SK-N-SH (cell line): Measurements from ENCODE around the gene FOXL1. TPM values are rescaled to one million over a fixed set of nuclear protein-coding genes. Genes with fewer than 3 reads are reported as not detected.

Experiments used
- CTCF ChIA-PET: fragments of 300-600, 350-600 bp; formaldehyde crosslinking; extraction: SDS; loops from one replicate; lab custom pipeline; 2021; lab: Yijun Ruan, JAX
- POLR2A ChIA-PET: fragments of 350-600 bp; sonication (Branson Sonifier 250); formaldehyde crosslinking; extraction: SDS; loops from one replicate; lab custom pipeline; 2020; ENCODE audit warnings: antibody characterized with exemption, inconsistent platforms; lab: Yijun Ruan, JAX
- DNase-seq: peaks from one replicate; pipeline ENCODE4 v3.0.0; 2012
- H2AFZ ChIP-seq: fragments of 200-600 bp; sonication (generic); 2 replicates; pipeline ENCODE4 v1.8.1; 2016; ENCODE audit warnings: antibody characterized with exemption, mild to moderate bottlenecking, low read depth
- H3F3A ChIP-seq: fragments of 200-600 bp; sonication (generic); replicated peaks from 2 replicates; pipeline ENCODE3; 2016; ENCODE audit warnings: antibody characterized with exemption, mild to moderate bottlenecking; ENCODE audit not compliant: insufficient read depth
- H3K27ac ChIP-seq, 2 experiments: fragments of 200-500 bp in 1 of 2; fragments of 200-600 bp in 1 of 2; sonication (Bioruptor generic) in 1 of 2; sonication (generic), shearing (Covaris generic) in 1 of 2; 2 replicates each; pipeline versions ENCODE4 v1.5.1 to v1.6.1; 2014 to 2016; ENCODE audit warnings: low read depth in 2 of 2, inconsistent platforms in 1 of 2, low read length in 1 of 2, mild to moderate bottlenecking in 1 of 2, mixed read lengths in 1 of 2
- H3K27me3 ChIP-seq: fragments of 200-600 bp; sonication (generic), shearing (Covaris generic); 2 replicates; pipeline ENCODE4 v1.6.1; 2016; ENCODE audit warnings: mixed run types; ENCODE audit not compliant: insufficient read depth
- H3K36me3 ChIP-seq, 2 experiments: fragments of 200-500 bp in 1 of 2; fragments of 200-600 bp in 1 of 2; sonication (Bioruptor generic) in 1 of 2; sonication (generic) in 1 of 2; replicated peaks in 1 of 2; 2 replicates each; pipeline versions ENCODE3 to v1.5.1; 2014 to 2016; ENCODE audit warnings: low read length in 1 of 2, mild to moderate bottlenecking in 1 of 2; ENCODE audit not compliant: insufficient read depth in 2 of 2, control insufficient read depth in 1 of 2
- H3K4me1 ChIP-seq, 2 experiments: fragments of 200-500 bp in 1 of 2; fragments of 200-600 bp in 1 of 2; sonication (Bioruptor generic) in 1 of 2; sonication (generic), shearing (Covaris generic) in 1 of 2; 2 replicates each; pipeline versions ENCODE4 v1.5.1 to v1.6.1; 2014 to 2016; ENCODE audit warnings: low read depth in 1 of 2, low read length in 1 of 2, mixed run types in 1 of 2; ENCODE audit not compliant: insufficient read depth in 2 of 2, control insufficient read depth in 1 of 2
- H3K4me2 ChIP-seq: fragments of 200-600 bp; sonication (generic), shearing (Covaris generic); 2 replicates; pipeline ENCODE4 v1.6.1; 2017; ENCODE audit warnings: mixed run types
- H3K4me3 ChIP-seq, 2 experiments: fragments of 200-500 bp in 1 of 2; fragments of 200-600 bp in 1 of 2; sonication (Bioruptor generic) in 1 of 2; sonication (generic), shearing (Covaris generic) in 1 of 2; 2 replicates each; pipeline versions ENCODE4 v1.5.1 to v1.8.1; 2014 to 2016; ENCODE audit warnings: low read depth in 2 of 2, inconsistent platforms in 1 of 2, low read length in 1 of 2, mild to moderate bottlenecking in 1 of 2, mixed read lengths in 1 of 2, moderate library complexity in 1 of 2
- H3K79me2 ChIP-seq: fragments of 200-600 bp; sonication (generic); 2 replicates; pipeline ENCODE4 v1.8.1; 2017; ENCODE audit warnings: mild to moderate bottlenecking; ENCODE audit not compliant: insufficient read depth
- H3K9ac ChIP-seq: fragments of 200-600 bp; sonication (generic); 2 replicates; pipeline ENCODE4 v1.6.1; 2017; ENCODE audit warnings: mixed run types
- H3K9me2 ChIP-seq: fragments of 200-600 bp; sonication (generic); 2 replicates; pipeline ENCODE4 v1.6.1; 2017; ENCODE audit warnings: mixed run types
- H3K9me3 ChIP-seq: fragments of 200-600 bp; sonication (generic); 2 replicates; pipeline ENCODE4 v1.6.1; 2017; ENCODE audit warnings: mixed run types, mild to moderate bottlenecking, moderate library complexity
- H4K20me1 ChIP-seq: fragments of 200-600 bp; sonication (generic); 2 replicates; pipeline ENCODE4 v1.6.1; 2017; ENCODE audit warnings: mild to moderate bottlenecking, mixed run types; ENCODE audit not compliant: insufficient read depth
- EP300 ChIP-seq, 2 experiments: IDR thresholded peaks; 2 replicates each; pipeline versions ENCODE4 v1.4.0 to v1.6.1; 2012; ENCODE audit warnings: borderline replicate concordance in 1 of 2, low read depth in 1 of 2, low read length in 1 of 2
- EZH2phosphoT487 ChIP-seq: fragments of 200-600 bp; sonication (generic); IDR thresholded peaks from 2 replicates; pipeline ENCODE4 v1.6.1; 2017; ENCODE audit warnings: low read depth, mixed run types, mild to moderate bottlenecking, antibody characterized with exemption, moderate library complexity, borderline replicate concordance
- FOXJ3 ChIP-seq: sonication (generic); formaldehyde crosslinking; IDR thresholded peaks from 2 replicates; pipeline ENCODE4 v1.5.1; 2020; ENCODE audit warnings: mild to moderate bottlenecking, missing genetic modification reagents
- GABPA ChIP-seq: IDR thresholded peaks from 2 replicates; pipeline ENCODE4 v1.4.0; 2012; ENCODE audit warnings: low read depth, mild to moderate bottlenecking
- GATA2 ChIP-seq: sonication (generic); formaldehyde crosslinking; IDR thresholded peaks from 2 replicates; pipeline ENCODE4 v1.5.0; 2020; ENCODE audit warnings: mild to moderate bottlenecking, missing genetic modification reagents
- NFIC ChIP-seq: IDR thresholded peaks from 2 replicates; pipeline ENCODE4 v1.4.0; 2012; ENCODE audit warnings: borderline replicate concordance
- NRF1 ChIP-seq: IDR thresholded peaks from 2 replicates; pipeline ENCODE4 v1.6.1; 2012; ENCODE audit warnings: low read depth, mild to moderate bottlenecking, low read length
- RAD21 ChIP-seq: IDR thresholded peaks from 2 replicates; pipeline ENCODE4 v1.6.1; 2012; ENCODE audit warnings: mild to moderate bottlenecking, low read length
- REST ChIP-seq: IDR thresholded peaks from 2 replicates; pipeline ENCODE4 v1.6.1; 2012; ENCODE audit warnings: mild to moderate bottlenecking, low read depth, low read length, moderate library complexity
- RFX5 ChIP-seq: IDR thresholded peaks from 2 replicates; pipeline ENCODE4 v1.6.1; 2012; ENCODE audit warnings: mild to moderate bottlenecking, improper control_type of control experiment, low read length
- SIN3A ChIP-seq: IDR thresholded peaks from 2 replicates; pipeline ENCODE4 v1.6.1; 2012; ENCODE audit warnings: low read depth, mild to moderate bottlenecking, low read length, moderate library complexity, borderline replicate concordance
- TAF1 ChIP-seq: IDR thresholded peaks from 2 replicates; pipeline ENCODE4 v1.6.1; 2012; ENCODE audit warnings: low read depth, mild to moderate bottlenecking, low read length, moderate library complexity, borderline replicate concordance
- TCF12 ChIP-seq: IDR thresholded peaks from 2 replicates; pipeline ENCODE4 v1.4.0; 2012
- USF1 ChIP-seq: IDR thresholded peaks from 2 replicates; pipeline ENCODE4 v1.4.0; 2012; ENCODE audit warnings: low read depth, borderline replicate concordance
- USF2 ChIP-seq: fragments of 150-350 bp; IDR thresholded peaks from 2 replicates; pipeline ENCODE4 v1.6.1; 2017; ENCODE audit warnings: antibody characterized with exemption, low read length, low read depth, borderline replicate concordance
- YY1 ChIP-seq: IDR thresholded peaks from 2 replicates; pipeline ENCODE4 v1.4.0; 2012; ENCODE audit warnings: low read depth, mild to moderate bottlenecking
- WGBS: methylation state at CpG from one replicate; pipeline ENCODE4 v1.1.6; 2017; ENCODE audit warnings: low lambda C conversion rate; 5-methylcytosine and 5-hydroxymethylcytosine counted together
- polyA plus RNA-seq, 3 experiments: library from polyadenylated mRNA; depleted of rRNA; stranded (reverse); fragments of >200 nt; gene quantifications; 2 replicates each; pipeline ENCODE4 v1.2.3, GENCODE V29; 2012
- TF ChIP-seq, protein P1 (sequence below): IDR thresholded peaks from 2 replicates; pipeline ENCODE4 v1.4.0; 2012; ENCODE audit warnings: low read depth, borderline replicate concordance
- TF ChIP-seq, protein P2 (sequence below): IDR thresholded peaks from 2 replicates; pipeline ENCODE4 v1.4.0; 2012; ENCODE audit warnings: low read depth
- TF ChIP-seq, protein P3 (sequence below): fragments of 150-350 bp; IDR thresholded peaks from 2 replicates; pipeline ENCODE4 v1.6.1; 2016; ENCODE audit warnings: mild to moderate bottlenecking, low read depth, low read length

The FOXL1 gene
- polyA plus RNA-seq, 1 of the 3 experiments (the other 2 are of a cell fraction), result 2.5 TPM

GRCh38 chr16:86602521-86602920 lies 24.2 kb downstream of the FOXL1 start:
- no peak for TF ChIP-seq GABPA
- no peak for TF ChIP-seq EZH2phosphoT487
- no peak for TF ChIP-seq FOXJ3
- TF ChIP-seq NFIC, result no peak
- TF ChIP-seq, protein P1, sequence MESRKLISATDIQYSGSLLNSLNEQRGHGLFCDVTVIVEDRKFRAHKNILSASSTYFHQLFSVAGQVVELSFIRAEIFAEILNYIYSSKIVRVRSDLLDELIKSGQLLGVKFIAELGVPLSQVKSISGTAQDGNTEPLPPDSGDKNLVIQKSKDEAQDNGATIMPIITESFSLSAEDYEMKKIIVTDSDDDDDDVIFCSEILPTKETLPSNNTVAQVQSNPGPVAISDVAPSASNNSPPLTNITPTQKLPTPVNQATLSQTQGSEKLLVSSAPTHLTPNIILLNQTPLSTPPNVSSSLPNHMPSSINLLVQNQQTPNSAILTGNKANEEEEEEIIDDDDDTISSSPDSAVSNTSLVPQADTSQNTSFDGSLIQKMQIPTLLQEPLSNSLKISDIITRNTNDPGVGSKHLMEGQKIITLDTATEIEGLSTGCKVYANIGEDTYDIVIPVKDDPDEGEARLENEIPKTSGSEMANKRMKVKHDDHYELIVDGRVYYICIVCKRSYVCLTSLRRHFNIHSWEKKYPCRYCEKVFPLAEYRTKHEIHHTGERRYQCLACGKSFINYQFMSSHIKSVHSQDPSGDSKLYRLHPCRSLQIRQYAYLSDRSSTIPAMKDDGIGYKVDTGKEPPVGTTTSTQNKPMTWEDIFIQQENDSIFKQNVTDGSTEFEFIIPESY, result no peak
- TF ChIP-seq, protein P2, sequence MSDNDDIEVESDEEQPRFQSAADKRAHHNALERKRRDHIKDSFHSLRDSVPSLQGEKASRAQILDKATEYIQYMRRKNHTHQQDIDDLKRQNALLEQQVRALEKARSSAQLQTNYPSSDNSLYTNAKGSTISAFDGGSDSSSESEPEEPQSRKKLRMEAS, result no peak
- TF ChIP-seq SIN3A, result no peak
- no peak for TF ChIP-seq GATA2 (CRISPR knock-in tag)
- no peak for TF ChIP-seq USF1
- TF ChIP-seq TAF1, result no peak
- no peak for TF ChIP-seq YY1
- TF ChIP-seq, protein P3, sequence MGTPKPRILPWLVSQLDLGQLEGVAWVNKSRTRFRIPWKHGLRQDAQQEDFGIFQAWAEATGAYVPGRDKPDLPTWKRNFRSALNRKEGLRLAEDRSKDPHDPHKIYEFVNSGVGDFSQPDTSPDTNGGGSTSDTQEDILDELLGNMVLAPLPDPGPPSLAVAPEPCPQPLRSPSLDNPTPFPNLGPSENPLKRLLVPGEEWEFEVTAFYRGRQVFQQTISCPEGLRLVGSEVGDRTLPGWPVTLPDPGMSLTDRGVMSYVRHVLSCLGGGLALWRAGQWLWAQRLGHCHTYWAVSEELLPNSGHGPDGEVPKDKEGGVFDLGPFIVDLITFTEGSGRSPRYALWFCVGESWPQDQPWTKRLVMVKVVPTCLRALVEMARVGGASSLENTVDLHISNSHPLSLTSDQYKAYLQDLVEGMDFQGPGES, result no peak
- TF ChIP-seq USF2, result no peak
- TF ChIP-seq EP300 (IDR thresholded peaks at IDR 0.05; ENCODE audit: borderline replicate concordance in 1 of 2, low read depth in 1 of 2, low read length in 1 of 2), result no peak
- TF ChIP-seq NRF1, result no peak
- TF ChIP-seq RAD21, result no peak
- no peak for TF ChIP-seq RFX5
- TF ChIP-seq REST, result no peak
- TF ChIP-seq TCF12, result no peak
- Histone ChIP-seq H3K9ac (no peak overlapping the region), H3K27me3 (no peaks in the 10 kb centered on the region), H3K79me2 (no peaks in the 10 kb centered on the region), H3K4me1 (peaks cover 2 to 4% of the 10 kb centered on the region in 2 experiments; a peak in 2 of 4 replicates), H3K4me2 (no peak overlapping the region; the same call in 1 of the 2 replicates), H3K9me3 (no peaks in the 10 kb centered on the region), H3K4me3 (no peak overlapping the region), H2AFZ (peak overlapping the region; percentile 57; the same call in 1 of the 2 replicates), H3K36me3 (no peaks in the 10 kb centered on the region), H3F3A (peaks cover 14% of the 10 kb centered on the region), H3K27ac (no peak overlapping the region), H3K9me2 (no peaks in the 10 kb centered on the region), H4K20me1 (no peaks in the 10 kb centered on the region)
- 25% methylated on average over 4 of the region's 4 CpGs for WGBS
- ChIA-PET CTCF (no interaction called here), POLR2A (no interaction called here)
- no peak for DNase-seq
